ENCODE measurements around the gene BCAS3.

- TF ChIP-seq EZH2phosphoT487 (IDR thresholded peaks at IDR 0.05; ENCODE audit: insufficient read depth, low read depth) (no peak), EZH2 (IDR thresholded peaks at IDR 0.05; ENCODE audit: insufficient read depth, poor library complexity, severe bottlenecking) (no peak)
These were observed 120.9 kb downstream of the BCAS3 start for GRCh38 chr17:60798576-60798975.
